Right lobe of liver (tissue), 4 donors: ENCODE measurements around the gene SH2D3A.

Experiments used
- CTCF ChIP-seq, 4 donors: fragments of 200-600 bp in 3 of 4; fragments of 450-650 bp in 1 of 4; IDR thresholded peaks; one replicate each; pipeline versions ENCODE4 v1.5.1 to v1.8.0; 2016 to 2022; ENCODE audit warnings: antibody characterized with exemption in 4 of 4, mild to moderate bottlenecking in 2 of 4
- POLR2A ChIP-seq: fragments of 450-650 bp; IDR thresholded peaks from one replicate; pipeline ENCODE4 v1.6.1; 2017; ENCODE audit warnings: antibody characterized with exemption, mild to moderate bottlenecking
- donor health status: DM: no; HTN: no; CAD: no.
- donor health status: DM: no; HTN: no; CAD: no.
- donor health status: DM: no; HTN: yes; CAD: no.

GRCh38 chr19:6734096-6734696 is 33.0 kb downstream of the SH2D3A start:
- TF ChIP-seq CTCF (IDR thresholded peaks at IDR 0.05) (no peak), POLR2A (no peak)
